IMR-90 (cell line): Measurements from ENCODE around the gene LHPP. TPM values are rescaled to one million over a fixed set of nuclear protein-coding genes. Genes with fewer than 3 reads are reported as not detected.

Experiments used
- ATAC-seq: fragments of 200-7000 bp; cut with Tn5 transposase; 2 replicates; pipeline ENCODE4 v1.9.1; 2020; ENCODE audit warnings: low read depth, mild to moderate bottlenecking, moderate library complexity
- BruUV-seq: library from RNA; stranded (reverse); fragments of 400-500 nt; replicated peaks from 2 replicates; lab custom pipeline; 2021; lab: Mats Ljungman, UMichigan
- CTCF ChIA-PET: fragments of 300-600 bp; formaldehyde crosslinking; extraction: SDS; loops from one replicate; lab custom pipeline; 2021; ENCODE audit warnings: antibody characterized with exemption; lab: Yijun Ruan, JAX
- POLR2A ChIA-PET: fragments of 300-600 bp; sonication (Branson Sonifier 250); formaldehyde crosslinking; loops from one replicate; lab custom pipeline; 2022; ENCODE audit warnings: antibody characterized with exemption; ENCODE audit not compliant: unreplicated experiment; lab: Charles Lee
- DNase-seq: peaks from one replicate; pipeline ENCODE4 v3.0.0; 2013
- H2AFZ ChIP-seq: replicated peaks from 2 replicates; pipeline ENCODE3; 2013; ENCODE audit warnings: low read length, mild to moderate bottlenecking; ENCODE audit not compliant: poor library complexity
- H2AK5ac ChIP-seq: 2 replicates; pipeline ENCODE4 v1.6.1; 2013; ENCODE audit warnings: low read depth, low read length, inconsistent platforms
- H2AK9ac ChIP-seq: replicated peaks from 2 replicates; pipeline ENCODE3; 2013; ENCODE audit warnings: mild to moderate bottlenecking, low read depth, low read length, moderate library complexity; ENCODE audit not compliant: poor library complexity
- H2BK120ac ChIP-seq: 2 replicates; pipeline ENCODE4 v1.6.1; 2013; ENCODE audit warnings: low read depth, low read length, inconsistent platforms
- H2BK15ac ChIP-seq: 3 replicates; pipeline ENCODE4 v1.6.1; 2013; ENCODE audit warnings: low read depth, low read length, inconsistent platforms
- H2BK20ac ChIP-seq: 2 replicates; pipeline ENCODE4 v1.6.1; 2013; ENCODE audit warnings: low read depth, mild to moderate bottlenecking, inconsistent platforms, low read length, moderate library complexity
- H2BK5ac ChIP-seq: 2 replicates; pipeline ENCODE4 v1.6.1; 2013; ENCODE audit warnings: mild to moderate bottlenecking, low read depth, low read length, inconsistent platforms; ENCODE audit not compliant: poor library complexity, severe bottlenecking
- H3K14ac ChIP-seq: replicated peaks from 2 replicates; pipeline ENCODE4 v1.6.1; 2013; ENCODE audit warnings: low read depth, low read length, inconsistent platforms
- H3K18ac ChIP-seq: 2 replicates; pipeline ENCODE4 v1.6.1; 2013; ENCODE audit warnings: low read depth, low read length, control low read depth
- H3K23ac ChIP-seq: 2 replicates; pipeline ENCODE4 v1.6.1; 2013; ENCODE audit warnings: low read depth, low read length, inconsistent platforms
- H3K27ac ChIP-seq: 2 replicates; pipeline ENCODE4 v1.5.1; 2013; ENCODE audit warnings: mild to moderate bottlenecking, control low read depth, low read length; ENCODE audit not compliant: insufficient read depth
- H3K27me3 ChIP-seq: 2 replicates; pipeline ENCODE4 v1.6.1; 2013; ENCODE audit warnings: low read length; ENCODE audit not compliant: control insufficient read depth, insufficient read depth
- H3K36me3 ChIP-seq: 2 replicates; pipeline ENCODE4 v1.6.1; 2013; ENCODE audit warnings: low read length, mixed read lengths; ENCODE audit not compliant: control insufficient read depth, insufficient read depth
- H3K4ac ChIP-seq: 2 replicates; pipeline ENCODE4 v1.6.1; 2013; ENCODE audit warnings: low read depth, low read length, inconsistent platforms
- H3K4me1 ChIP-seq: 2 replicates; pipeline ENCODE4 v1.6.1; 2013; ENCODE audit warnings: low read length, mixed read lengths; ENCODE audit not compliant: control insufficient read depth, insufficient read depth
- H3K4me2 ChIP-seq: 2 replicates; pipeline ENCODE4 v1.6.1; 2013; ENCODE audit warnings: low read depth, mild to moderate bottlenecking, control low read depth, low read length, moderate library complexity
- H3K4me3 ChIP-seq: 2 replicates; pipeline ENCODE4 v1.5.1; 2013; ENCODE audit warnings: low read depth, mild to moderate bottlenecking, control low read depth, low read length, moderate library complexity; ENCODE audit not compliant: insufficient read depth
- H3K56ac ChIP-seq: 2 replicates; pipeline ENCODE4 v1.6.1; 2013; ENCODE audit warnings: low read length, inconsistent platforms; ENCODE audit not compliant: insufficient read depth; ENCODE audit errors: extremely low read depth
- H3K79me1 ChIP-seq, 2 experiments: 2 replicates each; pipeline ENCODE4 v1.6.1; 2013; ENCODE audit warnings: low read length in 2 of 2, inconsistent platforms in 1 of 2, low read depth in 1 of 2
- H3K9ac ChIP-seq: 2 replicates; pipeline ENCODE4 v1.6.1; 2013; ENCODE audit warnings: low read depth, low read length, control low read depth
- H3K9me1 ChIP-seq: 2 replicates; pipeline ENCODE4 v1.6.1; 2013; ENCODE audit warnings: low read length, inconsistent platforms; ENCODE audit not compliant: insufficient read depth
- H3K9me3 ChIP-seq: 2 replicates; pipeline ENCODE4 v1.6.1; 2013; ENCODE audit warnings: low read length; ENCODE audit not compliant: control insufficient read depth, insufficient read depth
- H4K20me1 ChIP-seq: 2 replicates; pipeline ENCODE4 v1.6.1; 2013; ENCODE audit warnings: low read length, inconsistent platforms; ENCODE audit not compliant: insufficient read depth
- H4K5ac ChIP-seq: 2 replicates; pipeline ENCODE4 v1.6.1; 2013; ENCODE audit warnings: mild to moderate bottlenecking, low read depth, low read length, control low read depth
- H4K8ac ChIP-seq, 2 experiments: 2 replicates each; pipeline ENCODE4 v1.6.1; 2013; ENCODE audit warnings: low read depth in 2 of 2, low read length in 2 of 2, control low read depth in 1 of 2, inconsistent platforms in 1 of 2
- H4K91ac ChIP-seq: 2 replicates; pipeline ENCODE4 v1.6.1; 2013; ENCODE audit warnings: low read depth, low read length, inconsistent platforms; ENCODE audit not compliant: insufficient read depth
- BHLHE40 ChIP-seq: fragments of 150-350 bp; IDR thresholded peaks from 2 replicates; pipeline ENCODE4 v1.6.1; 2016; ENCODE audit warnings: mild to moderate bottlenecking, low read depth, low read length
- CHD1 ChIP-seq: IDR thresholded peaks from 2 replicates; pipeline ENCODE4 v1.6.1; 2012; ENCODE audit warnings: low read depth, low read length, improper control_type of control experiment
- CTCF ChIP-seq: conservative IDR thresholded peaks from 2 replicates; pipeline ENCODE4 v1.5.1; 2012; ENCODE audit warnings: mild to moderate bottlenecking, low read depth, low read length, improper control_type of control experiment
- ELK1 ChIP-seq: fragments of 150-350 bp; IDR thresholded peaks from 2 replicates; pipeline ENCODE4 v1.6.1; 2016; ENCODE audit warnings: low read depth, mild to moderate bottlenecking, low read length, moderate library complexity, borderline replicate concordance
- FOS ChIP-seq: fragments of 150-350 bp; IDR thresholded peaks from 2 replicates; pipeline ENCODE4 v1.6.1; 2016; ENCODE audit warnings: low read depth, low read length
- MAZ ChIP-seq: IDR thresholded peaks from 2 replicates; pipeline ENCODE4 v1.6.1; 2012; ENCODE audit warnings: low read depth, mild to moderate bottlenecking, low read length, improper control_type of control experiment, moderate library complexity, borderline replicate concordance
- MXI1 ChIP-seq: IDR thresholded peaks from 2 replicates; pipeline ENCODE4 v1.6.1; 2012; ENCODE audit warnings: low read depth, mild to moderate bottlenecking, low read length, moderate library complexity, borderline replicate concordance
- NFE2L2 ChIP-seq: fragments of 150-350 bp; IDR thresholded peaks from 2 replicates; pipeline ENCODE4 v1.6.1; 2016; ENCODE audit warnings: low read depth, mild to moderate bottlenecking, low read length
- POLR2A ChIP-seq: IDR thresholded peaks from 2 replicates; pipeline ENCODE4 v1.6.1; 2012; ENCODE audit warnings: mild to moderate bottlenecking, low read depth, low read length
- RFX5 ChIP-seq: IDR thresholded peaks from 2 replicates; pipeline ENCODE4 v1.8.0; 2012; ENCODE audit warnings: low read depth, mild to moderate bottlenecking, low read length, moderate library complexity
- USF2 ChIP-seq: fragments of 150-350 bp; IDR thresholded peaks from 2 replicates; pipeline ENCODE4 v1.6.1; 2017; ENCODE audit warnings: mild to moderate bottlenecking, antibody characterized with exemption, low read length, low read depth
- WGBS, 2 experiments: methylation state at CpG; one replicate each; pipeline versions ENCODE4 v1.1.5 to v1.1.7; 2013; ENCODE audit warnings: missing lambda C conversion rate in 2 of 2; ENCODE audit not compliant: insufficient read length in 1 of 2; ENCODE audit errors: extremely low coverage in 2 of 2; 5-methylcytosine and 5-hydroxymethylcytosine counted together
- dilution Hi-C: fragments of 300-500 bp; cut with HindIII; formaldehyde crosslinking; loops from one replicate; pipeline ENCODE4 v1.14.3; 2018; ENCODE audit warnings: low sequenced_read_pairs; ENCODE audit not compliant: unreplicated experiment
- in situ Hi-C: fragments of 300-500 bp; cut with MboI; formaldehyde crosslinking; loops from 3 replicates; pipeline ENCODE4 v1.14.3; 2019; ENCODE audit warnings: low sequenced_read_pairs, inconsistent platforms, mixed read lengths
- intact Hi-C: fragments of 100-400 bp; cut with micrococcal nuclease; formaldehyde crosslinking; loops from 2 replicates; pipeline ENCODE4 v1.10.0; 2022
- polyA plus RNA-seq, 3 experiments: library from polyadenylated mRNA; depleted of rRNA; stranded (reverse); fragments of >200 nt; gene quantifications; 2 replicates each; pipeline ENCODE4 v1.2.3, GENCODE V29; 2012; ENCODE audit warnings: low replicate concordance in 1 of 3
- total RNA-seq: library from RNA; depleted of rRNA; stranded (reverse); fragments of >200 nt; gene quantifications from 2 replicates; pipeline ENCODE4 v1.2.3, GENCODE V29; 2012

LHPP gene
- total and polyA plus RNA-seq, 2 of the 4 experiments (the other 2 are of a cell fraction) = 2.7 to 8.3 TPM

- no peaks in the 10 kb centered on the region for H3K4me1 ChIP-seq
- no peak overlapping the region for H2BK20ac ChIP-seq
- no peak overlapping the region for H4K8ac ChIP-seq
- intact Hi-C loops (no loop called here), in situ Hi-C loops (no loop called here), dilution Hi-C loops (no loop called here)
- H3K4me3 ChIP-seq = no peak overlapping the region
- H3K27ac ChIP-seq = no peak overlapping the region
- no peak overlapping the region for H3K4ac ChIP-seq
- POLR2A ChIA-PET = no interaction called here
- H2AFZ ChIP-seq = no peak overlapping the region
- CTCF ChIA-PET = no interaction called here
- H3K4me2 ChIP-seq = no peak overlapping the region
- no peak overlapping the region for H2BK15ac ChIP-seq
- no peak overlapping the region for H3K9ac ChIP-seq
- H3K9me3 ChIP-seq = no peaks in the 10 kb centered on the region
- H3K56ac ChIP-seq = no peak overlapping the region
- no peaks in the 10 kb centered on the region for H3K36me3 ChIP-seq
- H3K27me3 ChIP-seq = peaks cover 21% of the 10 kb centered on the region
- H4K20me1 ChIP-seq = no peaks in the 10 kb centered on the region
- no peak for ATAC-seq
- no peak overlapping the region for H4K5ac ChIP-seq
- no peak for DNase-seq
- no peak overlapping the region for H2AK9ac ChIP-seq
- no peak overlapping the region for H3K18ac ChIP-seq
- no peaks in the 10 kb centered on the region; the same call in 1 of the 2 replicates for H3K9me1 ChIP-seq
- no peak overlapping the region for H3K23ac ChIP-seq
- H2BK5ac ChIP-seq = no peak overlapping the region
- TF ChIP-seq BHLHE40 (no peak), MXI1 (no peak), ELK1 (no peak), MAZ (no peak), NFE2L2 (no peak), RFX5 (no peak), CTCF (no peak), CHD1 (no peak), FOS (no peak), USF2 (no peak), POLR2A (no peak)
- H4K91ac ChIP-seq = no peak overlapping the region
- no peak overlapping the region for H2BK120ac ChIP-seq
- H3K14ac ChIP-seq = no peak overlapping the region
- no peak overlapping the region for H2AK5ac ChIP-seq
- no peaks in the 10 kb centered on the region for H3K79me1 ChIP-seq
- no CpG with 5 or more reads among the region's 4 CpGs for WGBS, 2 experiments
- BruUV-seq = no TSS peak
These were observed 36.2 kb upstream of the LHPP start for GRCh38 chr10:124425227-124425962.
